Measurements from ENCODE around the gene TAS2R1.

Gene TAS2R1

DNA sequence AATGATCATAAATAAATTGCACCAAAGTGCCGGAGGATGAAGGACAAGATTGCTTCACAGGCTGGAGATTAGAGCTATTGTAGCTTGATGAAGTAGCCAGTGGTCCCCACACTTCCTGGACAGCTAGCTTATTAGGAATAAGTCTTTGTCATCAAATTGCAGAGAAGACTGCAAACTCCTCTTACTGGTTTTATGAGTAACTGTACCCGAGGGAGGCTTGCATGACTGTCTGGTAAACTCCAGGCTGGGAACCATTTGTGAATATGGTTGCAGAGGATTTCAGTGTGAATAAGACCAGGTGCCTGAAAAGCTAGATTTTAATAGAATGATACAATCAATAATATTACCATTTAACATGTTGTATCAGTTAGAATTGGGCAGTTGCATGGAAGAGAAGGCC lies 47.7 kb downstream of the TAS2R1 start:
- no peak for DNase-seq

All from DMS153 (cell line).